Esophagus (tissue), 2 donors: ENCODE measurements around the gene DPH1. TPM values are rescaled to one million over a fixed set of nuclear protein-coding genes. Genes with fewer than 3 reads are reported as not detected.
"Not testable (repeated sequence)": the region's sequence is repeated elsewhere in the genome, so short reads cannot be mapped to it uniquely, and the experiment has no call there.

Experiments
- H3K27ac ChIP-seq, 2 donors: one replicate each; pipeline ENCODE4 v1.5.1; 2013; ENCODE audit warnings: low read depth in 2 of 2, mild to moderate bottlenecking in 2 of 2, inconsistent platforms in 1 of 2, low read length in 1 of 2, moderate library complexity in 1 of 2
- H3K27me3 ChIP-seq, 2 donors: one replicate each; pipeline ENCODE4 v1.6.1; 2013; ENCODE audit warnings: low read length in 2 of 2, control low read depth in 1 of 2, mild to moderate bottlenecking in 1 of 2; ENCODE audit not compliant: insufficient read depth in 2 of 2, control insufficient read depth in 1 of 2
- H3K36me3 ChIP-seq, 2 donors: one replicate each; pipeline ENCODE4 v1.6.1; 2013; ENCODE audit warnings: low read length in 1 of 2; ENCODE audit not compliant: control insufficient read depth in 2 of 2, insufficient read depth in 2 of 2
- H3K4me1 ChIP-seq, 2 donors: one replicate each; pipeline ENCODE4 v1.6.1; 2013; ENCODE audit warnings: low read length in 1 of 2; ENCODE audit not compliant: control insufficient read depth in 2 of 2, insufficient read depth in 2 of 2
- H3K4me3 ChIP-seq, 2 donors: one replicate each; pipeline ENCODE4 v1.5.1; 2013; ENCODE audit warnings: low read length in 2 of 2, mild to moderate bottlenecking in 2 of 2, low read depth in 1 of 2, moderate library complexity in 1 of 2
- H3K9me3 ChIP-seq, 2 donors: one replicate each; pipeline ENCODE4 v1.6.1; 2013; ENCODE audit warnings: mild to moderate bottlenecking in 2 of 2, low read depth in 1 of 2, low read length in 1 of 2, moderate library complexity in 1 of 2; ENCODE audit not compliant: control insufficient read depth in 2 of 2, insufficient read depth in 1 of 2
- WGBS, 2 donors: extraction: QIAGEN DNeasy Blood & Tissue Kit; methylation state at CpG; one replicate each; pipeline ENCODE4 v1.1.7; 2013; 5-methylcytosine and 5-hydroxymethylcytosine counted together
- polyA plus RNA-seq, 2 donors: library from polyadenylated mRNA; stranded (reverse); fragments of 200-250 nt; gene quantifications; one replicate each; pipeline ENCODE4 v1.2.3, GENCODE V29; 2013
- donor health status: healthy with polysubstance abuse.
- donor health status: Bipolar disorder and iron deficiency.

Gene DPH1
- polyA plus RNA-seq, 2 donors: 18.8 to 21.0 TPM

- H3K27me3 ChIP-seq: peaks cover 0 to 3% of the 10 kb centered on the region in 2 donors
- WGBS, 2 donors: 84 to 85% methylated on average over 12 of the region's 12 CpGs
- H3K9me3 ChIP-seq: no peaks in the 10 kb centered on the region
- H3K4me1 ChIP-seq: peaks cover 4 to 9% of the 10 kb centered on the region in 2 donors
- no peak overlapping the region for H3K27ac ChIP-seq
- no peaks in the 10 kb centered on the region for H3K36me3 ChIP-seq
- no peak overlapping the region for H3K4me3 ChIP-seq
Measured at GRCh38 chr17:2004435-2004952, 25.5 kb upstream of the DPH1 start.

- H3K36me3 ChIP-seq: no peaks in the 10 kb centered on the region
- H3K4me3 ChIP-seq: no peak overlapping the region
- 86 to 88% methylated on average over 15 of the region's 15 CpGs for WGBS, 2 donors
- H3K4me1 ChIP-seq: peaks cover 0 to 5% of the 10 kb centered on the region in 2 donors
- no peaks in the 10 kb centered on the region for H3K9me3 ChIP-seq
- no peak overlapping the region for H3K27ac ChIP-seq
- no peaks in the 10 kb centered on the region for H3K27me3 ChIP-seq
Measured at GRCh38 chr17:2008332-2009126, 21.4 kb upstream of the DPH1 start.

GRCh38 chr17:2009737-2010136 lies 20.2 kb upstream of the DPH1 start:
- H3K27me3 ChIP-seq: no peaks in the 10 kb centered on the region
- no peak overlapping the region for H3K4me3 ChIP-seq
- WGBS, 2 donors: 94 to 95% methylated on average over 10 of the region's 10 CpGs
- no peak overlapping the region for H3K27ac ChIP-seq
- no peaks in the 10 kb centered on the region for H3K36me3 ChIP-seq
- peaks cover 3 to 5% of the 10 kb centered on the region in 2 donors for H3K4me1 ChIP-seq
- H3K9me3 ChIP-seq: no peaks in the 10 kb centered on the region

- peak overlapping the region; percentile 79 to 82 for H3K27ac ChIP-seq
- 19 to 33% methylated on average over 24 of the region's 24 CpGs for WGBS, 2 donors
Measured at GRCh38 chr17:2011411-2012371, 18.3 kb upstream of the DPH1 start.

GRCh38 chr17:2012499-2012898 lies 17.5 kb upstream of the DPH1 start:
- 88 to 95% methylated on average over 4 of the region's 4 CpGs for WGBS, 2 donors
- no peaks in the 10 kb centered on the region for H3K27me3 ChIP-seq
- peaks cover 3 to 11% of the 10 kb centered on the region in 2 donors for H3K4me1 ChIP-seq
- H3K36me3 ChIP-seq: no peaks in the 10 kb centered on the region
- H3K9me3 ChIP-seq: no peaks in the 10 kb centered on the region
- no peak overlapping the region for H3K4me3 ChIP-seq
- peak overlapping the region; percentile 79 to 82 for H3K27ac ChIP-seq

More at GRCh38 chr17:2011411-2012371, 18.3 kb upstream of the DPH1 start:
- no peak overlapping the region for H3K4me3 ChIP-seq
- peaks cover 3 to 8% of the 10 kb centered on the region in 2 donors for H3K4me1 ChIP-seq
- H3K27me3 ChIP-seq: no peaks in the 10 kb centered on the region
- no peaks in the 10 kb centered on the region for H3K36me3 ChIP-seq
- no peaks in the 10 kb centered on the region for H3K9me3 ChIP-seq

- not testable (repeated sequence) for H3K27ac ChIP-seq, H3K27me3 ChIP-seq, H3K4me3 ChIP-seq, H3K9me3 ChIP-seq, H3K36me3 ChIP-seq
- H3K4me1 ChIP-seq: peaks cover 3 to 12% of the 10 kb centered on the region in 2 donors
- WGBS, 2 donors: 73 to 83% methylated on average over 6 of the region's 6 CpGs
Measured at GRCh38 chr17:2013220-2013993, 16.5 kb upstream of the DPH1 start.

GRCh38 chr17:2013994-2014317 lies 16.0 kb upstream of the DPH1 start:
- Histone ChIP-seq H3K27ac (no peak overlapping the region), H3K4me1 (peaks cover 5 to 16% of the 10 kb centered on the region in 2 donors), H3K27me3 (no peaks in the 10 kb centered on the region), H3K4me3 (no peak overlapping the region), H3K9me3 (peaks cover 0 to 2% of the 10 kb centered on the region in 2 donors), H3K36me3 (no peaks in the 10 kb centered on the region)
- 98 to 100% methylated on average over 1 of the region's 1 CpG for WGBS, 2 donors

GRCh38 chr17:2015314-2015713 lies 14.6 kb upstream of the DPH1 start:
- peaks cover 0 to 2% of the 10 kb centered on the region in 2 donors for H3K9me3 ChIP-seq
- no peak overlapping the region for H3K27ac ChIP-seq
- no peaks in the 10 kb centered on the region for H3K36me3 ChIP-seq
- H3K4me1 ChIP-seq: peaks cover 6 to 17% of the 10 kb centered on the region in 2 donors
- H3K27me3 ChIP-seq: no peaks in the 10 kb centered on the region
- WGBS, 2 donors: 88% methylated on average over 14 of the region's 14 CpGs
- no peak overlapping the region for H3K4me3 ChIP-seq

GRCh38 chr17:2016494-2016893 lies 13.5 kb upstream of the DPH1 start:
- Histone ChIP-seq H3K27me3 (no peaks in the 10 kb centered on the region), H3K4me1 (peaks cover 6 to 15% of the 10 kb centered on the region in 2 donors), H3K27ac (no peak overlapping the region), H3K4me3 (no peak overlapping the region), H3K9me3 (peaks cover 0 to 2% of the 10 kb centered on the region in 2 donors), H3K36me3 (no peaks in the 10 kb centered on the region)
- 66 to 73% methylated on average over 20 of the region's 20 CpGs for WGBS, 2 donors
